HCT116 (cell line): Measurements from ENCODE around the gene GEMIN2. TPM values are rescaled to one million over a fixed set of nuclear protein-coding genes. Genes with fewer than 3 reads are reported as not detected.
A peak's percentile ranks its signal among the peaks of the same experiment; 100 is the strongest.

Experiments used
- ATAC-seq: fragments of 200-7000 bp; cut with Tn5 transposase; 2 replicates; pipeline ENCODE4 v1.9.1; 2020; ENCODE audit warnings: mild to moderate bottlenecking, moderate library complexity
- BruUV-seq: library from RNA; stranded (reverse); fragments of 400-500 nt; replicated peaks from 2 replicates; lab custom pipeline; 2021; lab: Mats Ljungman, UMichigan
- CTCF ChIA-PET: fragments of 300-600 bp; sonication (Branson Sonifier 250); formaldehyde crosslinking; loops from one replicate; lab custom pipeline; 2021; ENCODE audit warnings: antibody characterized with exemption; lab: Charles Lee
- POLR2A ChIA-PET: fragments of 300-600, 350-600 bp; sonication (Branson Sonifier 250); formaldehyde crosslinking; loops from one replicate; lab custom pipeline; 2021; ENCODE audit warnings: antibody characterized with exemption; lab: Charles Lee
- RAD21 ChIA-PET, 2 experiments: fragments of 300-600 bp; sonication (Branson Sonifier 250); formaldehyde crosslinking; loops; one replicate each; lab custom pipeline; 2023; ENCODE audit warnings: low total read pairs in 2 of 2; ENCODE audit not compliant: uncharacterized antibody in 2 of 2, unreplicated experiment in 2 of 2, low non-redundant PET in 1 of 2; lab: Charles Lee
- DNase-seq: peaks from one replicate; pipeline ENCODE4 v3.0.0-alpha.2; 2010; ENCODE audit warnings: low read depth, low spot score
- H2AFZ ChIP-seq: fragments of 200-600 bp; shearing (Covaris generic), sonication (generic); 2 replicates; pipeline ENCODE4 v1.6.1; 2017; ENCODE audit warnings: low read depth, mixed run types, mixed read lengths, antibody characterized with exemption, low read length; ENCODE audit not compliant: poor library complexity, severe bottlenecking
- H3K27ac ChIP-seq: 2 replicates; pipeline ENCODE4 v1.5.1; 2012; ENCODE audit warnings: low read depth, low read length
- H3K27me3 ChIP-seq: fragments of 200-600 bp; sonication (generic); 2 replicates; pipeline ENCODE4 v1.6.1; 2016; ENCODE audit warnings: mixed run types, low read length, mixed read lengths; ENCODE audit not compliant: insufficient read depth
- H3K36me3 ChIP-seq, 2 experiments: fragments of 200-500 bp in 1 of 2; fragments of 200-600 bp in 1 of 2; sonication (Bioruptor generic) in 1 of 2; sonication (generic) in 1 of 2; 2 replicates each; pipeline versions ENCODE4 v1.5.1 to v1.6.1; 2014 to 2016; ENCODE audit warnings: low read length in 2 of 2, inconsistent platforms in 1 of 2, mixed read lengths in 1 of 2, mixed run types in 1 of 2; ENCODE audit not compliant: insufficient read depth in 2 of 2, control insufficient read depth in 1 of 2
- H3K4me1 ChIP-seq, 2 experiments: fragments of 200-600 bp in 1 of 2; sonication (generic) in 1 of 2; 2 replicates each; pipeline versions ENCODE4 v1.5.1 to v1.6.1; 2012 to 2017; ENCODE audit warnings: low read length in 2 of 2, inconsistent platforms in 1 of 2, mild to moderate bottlenecking in 1 of 2, mixed read lengths in 1 of 2, mixed run types in 1 of 2, moderate library complexity in 1 of 2; ENCODE audit not compliant: insufficient read depth in 2 of 2, control insufficient read depth in 1 of 2
- H3K4me2 ChIP-seq: fragments of 200-600 bp; sonication (generic); 2 replicates; pipeline ENCODE4 v1.6.1; 2017; ENCODE audit warnings: mixed run types, low read length, mixed read lengths
- H3K4me3 ChIP-seq, 2 experiments: fragments of 200-600 bp in 1 of 2; sonication (generic) in 1 of 2; replicated peaks in 1 of 2; 2 replicates each; pipeline ENCODE4 v1.5.1; 2011 to 2016; ENCODE audit warnings: low read length in 2 of 2, control low read depth in 1 of 2, low read depth in 1 of 2, mild to moderate bottlenecking in 1 of 2, mixed read lengths in 1 of 2, mixed run types in 1 of 2
- H3K79me2 ChIP-seq: fragments of 200-600 bp; sonication (generic); 2 replicates; pipeline ENCODE4 v1.6.1; 2017; ENCODE audit warnings: mild to moderate bottlenecking, mixed run types, low read length, moderate library complexity, mixed read lengths; ENCODE audit not compliant: insufficient read depth
- H3K9ac ChIP-seq: fragments of 200-600 bp; sonication (generic); 2 replicates; pipeline ENCODE4 v1.6.1; 2016; ENCODE audit warnings: low read length, mixed read lengths
- H3K9me2 ChIP-seq: fragments of 200-600 bp; sonication (generic), shearing (Covaris generic); 2 replicates; pipeline ENCODE4 v1.6.1; 2017; ENCODE audit warnings: mixed run types, mild to moderate bottlenecking, moderate library complexity; ENCODE audit not compliant: insufficient read depth
- H3K9me3 ChIP-seq, 2 experiments: fragments of 200-500 bp in 1 of 2; fragments of 200-600 bp in 1 of 2; sonication (Bioruptor generic) in 1 of 2; sonication (generic) in 1 of 2; 2 replicates each; pipeline ENCODE4 v1.6.1; 2014 to 2017; ENCODE audit warnings: low read length in 2 of 2, mixed read lengths in 2 of 2, inconsistent platforms in 1 of 2, low read depth in 1 of 2, mild to moderate bottlenecking in 1 of 2, mixed run types in 1 of 2, moderate library complexity in 1 of 2; ENCODE audit not compliant: control insufficient read depth in 1 of 2, insufficient read depth in 1 of 2
- H4K20me1 ChIP-seq: fragments of 200-600 bp; sonication (generic), shearing (Covaris generic); 2 replicates; pipeline ENCODE4 v1.6.1; 2017; ENCODE audit warnings: mixed run types, mild to moderate bottlenecking, moderate library complexity; ENCODE audit not compliant: insufficient read depth
- ATF3 ChIP-seq: IDR thresholded peaks from 2 replicates; pipeline ENCODE4 v1.6.1; 2012
- CBX3 ChIP-seq: IDR thresholded peaks from 2 replicates; pipeline ENCODE4 v1.6.1; 2012; ENCODE audit warnings: low read depth
- CTCF ChIP-seq, 3 experiments: fragments of 200-600 bp in 1 of 3; sonication (generic) in 1 of 3; IDR thresholded peaks in 2 of 3; conservative IDR thresholded peaks in 1 of 3; 2 replicates each; pipeline ENCODE4 v1.5.1; 2012 to 2017; ENCODE audit warnings: low read depth in 2 of 3, low read length in 2 of 3, antibody characterized with exemption in 1 of 3, borderline replicate concordance in 1 of 3, control low read depth in 1 of 3, mild to moderate bottlenecking in 1 of 3, mixed read lengths in 1 of 3, mixed run types in 1 of 3, moderate library complexity in 1 of 3; ENCODE audit not compliant: insufficient read depth in 1 of 3
- EGR1 ChIP-seq: IDR thresholded peaks from 2 replicates; pipeline ENCODE4 v1.6.1; 2012; ENCODE audit warnings: low read depth
- ELF1 ChIP-seq: IDR thresholded peaks from 2 replicates; pipeline ENCODE4 v1.6.1; 2012; ENCODE audit warnings: low read depth, borderline replicate concordance
- JUND ChIP-seq: IDR thresholded peaks from 2 replicates; pipeline ENCODE4 v1.6.1; 2012
- MAX ChIP-seq: IDR thresholded peaks from 2 replicates; pipeline ENCODE4 v1.6.1; 2012
- POLR2AphosphoS5 ChIP-seq: IDR thresholded peaks from 2 replicates; pipeline ENCODE4 v1.6.1; 2011; ENCODE audit warnings: mild to moderate bottlenecking, low read depth, low read length, moderate library complexity
- RAD21 ChIP-seq: IDR thresholded peaks from 2 replicates; pipeline ENCODE4 v1.6.1; 2012; ENCODE audit warnings: low read depth, mild to moderate bottlenecking
- REST ChIP-seq: IDR thresholded peaks from 2 replicates; pipeline ENCODE4 v1.6.1; 2012; ENCODE audit warnings: low read depth
- SIN3A ChIP-seq: IDR thresholded peaks from 2 replicates; pipeline ENCODE4 v1.6.1; 2012; ENCODE audit warnings: low read depth
- SP1 ChIP-seq: IDR thresholded peaks from 2 replicates; pipeline ENCODE4 v1.6.1; 2012; ENCODE audit warnings: low read depth
- SRF ChIP-seq: IDR thresholded peaks from 2 replicates; pipeline ENCODE4 v1.6.1; 2012; ENCODE audit warnings: low read depth
- TCF7L2 ChIP-seq: IDR thresholded peaks from 2 replicates; pipeline ENCODE4 v1.7.0; 2011; ENCODE audit warnings: borderline replicate concordance, inconsistent platforms; ENCODE audit not compliant: insufficient read depth, insufficient read length; ENCODE audit errors: extremely low read depth
- ZBTB33 ChIP-seq: IDR thresholded peaks from 2 replicates; pipeline ENCODE4 v1.6.1; 2011; ENCODE audit warnings: mild to moderate bottlenecking, low read length, moderate library complexity; ENCODE audit not compliant: insufficient replicate concordance; ENCODE audit errors: extremely low read depth
- intact Hi-C: fragments of 100-400 bp; cut with micrococcal nuclease; formaldehyde crosslinking; loops from 2 replicates; pipeline ENCODE4 v1.10.0; 2022
- total RNA-seq: library from RNA; stranded (reverse); gene quantifications from one replicate; pipeline ENCODE4 v1.2.1, GENCODE V29; 2021; ENCODE audit not compliant: unreplicated experiment

The GEMIN2 gene
- total RNA-seq, 1 experiment from 2014 or later: 27.3 TPM

- Histone ChIP-seq H3K4me3 (no peak overlapping the region), H3K27ac (0 out of 2 replicates have a peak overlapping the region, but pooled peaks have one; percentile 91), H3K4me2 (no peak overlapping the region), H3K9me2 (no peaks in the 10 kb centered on the region), H3K9ac (no peak overlapping the region), H3K27me3 (no peaks in the 10 kb centered on the region), H2AFZ (no peak overlapping the region), H4K20me1 (0 out of 2 replicates have a peak, but pooled peaks cover 5% of the 10 kb centered on the region), H3K79me2 (peaks cover 49% of the 10 kb centered on the region), H3K9me3 (no peaks in the 10 kb centered on the region), H3K36me3 (peaks cover 22 to 27% of the 10 kb centered on the region in 2 experiments), H3K4me1 (peaks cover 16 to 36% of the 10 kb centered on the region in 2 experiments; a peak in 3 of 4 replicates)
- ChIA-PET POLR2A (interaction anchor here (1.0 kb wide), 1 partner anchor 12 kb away, joined by 3 read pairs; no protein-coding TSS in a partner anchor), RAD21 (no interaction called here), CTCF (no interaction called here)
- BruUV-seq: no TSS peak
- no peak for ATAC-seq
- no peak for TF ChIP-seq REST
- no peak for TF ChIP-seq RAD21
- TF ChIP-seq ZBTB33: no peak
- TF ChIP-seq SIN3A: no peak
- TF ChIP-seq JUND: no peak
- TF ChIP-seq TCF7L2: no peak
- no peak for TF ChIP-seq SP1
- TF ChIP-seq ELF1: no peak
- no peak for TF ChIP-seq EGR1
- TF ChIP-seq ATF3: no peak
- TF ChIP-seq CTCF (IDR thresholded peaks at IDR 0.05 in 2 of 3, conservative IDR thresholded peaks at IDR 0.05 in 1 of 3; ENCODE audit: borderline replicate concordance in 1 of 3, insufficient read depth in 1 of 3, low read depth in 2 of 3, low read length in 2 of 3): no peak
- no peak for TF ChIP-seq CBX3
- no peak for TF ChIP-seq MAX
- TF ChIP-seq SRF: no peak
- no peak for TF ChIP-seq POLR2AphosphoS5
- intact Hi-C loops: loop anchor here (5.0 kb wide), 2 partner anchors 61 to 194 kb away; partner anchors contain the start of gene GEMIN2
- no peak for DNase-seq
Measured at GRCh38 chr14:39173198-39173597, 59.1 kb downstream of the GEMIN2 start.
